ENCODE data around the gene USP48. TPM values are rescaled to one million over a fixed set of nuclear protein-coding genes. Genes with fewer than 3 reads are reported as not detected.

Gene USP48
- total RNA-seq, 1 experiment from 2014 or later, result 84.8 TPM

DNA sequence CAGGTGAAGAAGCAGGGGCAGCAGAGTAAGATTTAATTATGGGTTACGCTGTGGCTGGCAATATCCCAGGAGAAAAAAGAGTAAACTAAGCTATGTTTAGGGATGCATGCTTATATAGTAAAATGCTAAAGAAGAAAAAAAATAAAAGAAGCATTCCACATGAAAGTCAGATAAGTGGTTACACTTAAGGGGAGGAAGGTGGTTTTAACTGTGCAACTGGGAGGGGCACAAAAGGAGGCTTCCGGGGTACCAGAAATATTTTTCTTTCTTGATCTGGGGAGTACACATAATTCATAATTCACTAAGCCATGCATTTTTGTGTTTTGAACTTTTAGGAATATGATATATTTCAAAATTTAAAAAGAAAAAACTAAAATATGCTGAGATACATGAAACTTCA lies 39.5 kb downstream of the USP48 start:
- Histone ChIP-seq H2BK5ac (ENCODE audit: insufficient read length, low read length) (no peak overlapping the region), H3K23me2 (ENCODE audit: insufficient read length, low read depth, low read length, poor library complexity, severe bottlenecking) (no peaks in the 10 kb centered on the region), H3K23ac (ENCODE audit: insufficient read length, low read depth, low read length) (no peak overlapping the region), H3K9ac (ENCODE audit: extremely low read depth, insufficient read length, low read length) (no peak overlapping the region), H3K27ac (ENCODE audit: insufficient read length, low read depth, low read length) (no peak overlapping the region), H2BK120ac (ENCODE audit: low read depth, low read length, poor library complexity, severe bottlenecking) (no peak overlapping the region), H2BK12ac (ENCODE audit: insufficient read length, low read depth, low read length) (no peak overlapping the region), H3K79me2 (ENCODE audit: insufficient read depth, low read length) (no peaks in the 10 kb centered on the region), H3T11ph (ENCODE audit: low read length) (no peak overlapping the region), H3K4me2 (ENCODE audit: insufficient read depth, insufficient read length, low read length) (no peak overlapping the region), H3K14ac (ENCODE audit: insufficient read depth, low read length) (no peak overlapping the region), H2AFZ (ENCODE audit: low read length) (no peak overlapping the region), H3K9me3 (ENCODE audit: control insufficient read depth, low read depth, low read length) (no peaks in the 10 kb centered on the region), H4K91ac (ENCODE audit: insufficient read length, low read depth, low read length) (no peak overlapping the region), H2BK20ac (ENCODE audit: low read depth, low read length, poor library complexity, severe bottlenecking) (no peak overlapping the region), H2AK5ac (ENCODE audit: insufficient read length, low read length) (no peak overlapping the region), H3K79me1 (ENCODE audit: insufficient read depth, low read depth, low read length, poor library complexity, severe bottlenecking) (no peaks in the 10 kb centered on the region), H3K18ac (ENCODE audit: insufficient read length, low read depth, low read length) (no peak overlapping the region), H4K8ac (replicated peaks; ENCODE audit: insufficient read length, low read depth, low read length) (no peak overlapping the region), H3K4me1 (ENCODE audit: insufficient read depth, low read length) (no peaks in the 10 kb centered on the region), H2BK15ac (ENCODE audit: low read depth, low read length) (no peak overlapping the region), H3K56ac (ENCODE audit: insufficient read length, low read depth, low read length) (no peak overlapping the region), H3K27me3 (ENCODE audit: insufficient read depth, low read length) (no peaks in the 10 kb centered on the region), H4K5ac (ENCODE audit: insufficient read length, low read depth, low read length) (no peak overlapping the region), H3K4ac (ENCODE audit: low read depth, low read length) (no peak overlapping the region), H4K20me1 (ENCODE audit: control insufficient read depth, insufficient read depth, insufficient read length) (no peaks in the 10 kb centered on the region)
- H3K27ac Mint-ChIP-seq, result peak overlapping the region in 1 of 3 experiments; percentile 45; a peak in 2 of 7 replicates
- no peaks in the 10 kb centered on the region for H3K27me3 Mint-ChIP-seq (ENCODE audit: low read depth)
- TF ChIP-seq, protein P1, sequence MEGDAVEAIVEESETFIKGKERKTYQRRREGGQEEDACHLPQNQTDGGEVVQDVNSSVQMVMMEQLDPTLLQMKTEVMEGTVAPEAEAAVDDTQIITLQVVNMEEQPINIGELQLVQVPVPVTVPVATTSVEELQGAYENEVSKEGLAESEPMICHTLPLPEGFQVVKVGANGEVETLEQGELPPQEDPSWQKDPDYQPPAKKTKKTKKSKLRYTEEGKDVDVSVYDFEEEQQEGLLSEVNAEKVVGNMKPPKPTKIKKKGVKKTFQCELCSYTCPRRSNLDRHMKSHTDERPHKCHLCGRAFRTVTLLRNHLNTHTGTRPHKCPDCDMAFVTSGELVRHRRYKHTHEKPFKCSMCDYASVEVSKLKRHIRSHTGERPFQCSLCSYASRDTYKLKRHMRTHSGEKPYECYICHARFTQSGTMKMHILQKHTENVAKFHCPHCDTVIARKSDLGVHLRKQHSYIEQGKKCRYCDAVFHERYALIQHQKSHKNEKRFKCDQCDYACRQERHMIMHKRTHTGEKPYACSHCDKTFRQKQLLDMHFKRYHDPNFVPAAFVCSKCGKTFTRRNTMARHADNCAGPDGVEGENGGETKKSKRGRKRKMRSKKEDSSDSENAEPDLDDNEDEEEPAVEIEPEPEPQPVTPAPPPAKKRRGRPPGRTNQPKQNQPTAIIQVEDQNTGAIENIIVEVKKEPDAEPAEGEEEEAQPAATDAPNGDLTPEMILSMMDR (conservative IDR thresholded peaks at IDR 0.05), result no peak
- no peaks in the 10 kb centered on the region for H3K4me1 Mint-ChIP-seq
- no peaks in the 10 kb centered on the region for H3K9me3 Mint-ChIP-seq
- H3K4me3 Mint-ChIP-seq, result no peak overlapping the region
- peaks cover 0 to 45% (median 20%) of the 10 kb centered on the region in 3 experiments; a peak in 5 of 7 replicates for H3K36me3 Mint-ChIP-seq (ENCODE audit: insufficient read depth in 1 of 3, low read depth in 3 of 3)
- DNase-seq, result no peak
- WGBS (ENCODE audit: extremely low coverage, insufficient read length, low lambda C conversion rate), result no CpG with 5 or more reads among the region's 2 CpGs
